ENCODE results near the gene RAP1GAP2.

The RAP1GAP2 gene

GRCh38 chr17:2860045-2860444 is 63.8 kb downstream of the RAP1GAP2 start:
- no peaks in the 10 kb centered on the region for H3K4me1 ChIP-seq (ENCODE audit: control insufficient read depth, insufficient read depth, low read length)
- H3K36me3 ChIP-seq (ENCODE audit: control insufficient read depth in 2 of 2, insufficient read depth in 1 of 2, low read length in 2 of 2), result no peaks in the 10 kb centered on the region; a peak in 1 of 3 replicates
- CTCF ChIA-PET, result interaction anchor here (0.6 to 3.9 kb wide), 3 partner anchors 11 to 741 kb away, joined by 3 to 15 read pairs (median 3); no protein-coding TSS in a partner anchor
- no peak overlapping the region for H3K4me3 ChIP-seq (ENCODE audit: low read depth, low read length)
- no peaks in the 10 kb centered on the region for H3K9me3 ChIP-seq (ENCODE audit: control insufficient read depth, insufficient read depth, low read depth, low read length)
- H3K27ac ChIP-seq (ENCODE audit: extremely low read depth, low read depth, low read length), result no peak overlapping the region
- POLR2A ChIA-PET, result no interaction called here
- no peak for TF ChIP-seq ZFHX2 (tag by site-specific recombination; conservative IDR thresholded peaks at IDR 0.05)
- TF ChIP-seq BCL11A (tag by site-specific recombination; IDR thresholded peaks at IDR 0.05; ENCODE audit: low read depth), result no peak
- TF ChIP-seq ZNF266 (tag by site-specific recombination; IDR thresholded peaks at IDR 0.05; ENCODE audit: low read depth), result no peak
- TF ChIP-seq ZNF623 (tag by site-specific recombination; IDR thresholded peaks at IDR 0.05), result no peak
- TF ChIP-seq ZSCAN23 (tag by site-specific recombination; IDR thresholded peaks at IDR 0.05), result no peak
- TF ChIP-seq WT1 (tag by site-specific recombination; IDR thresholded peaks at IDR 0.05), result no peak
- TF ChIP-seq TCF7L2 (IDR thresholded peaks at IDR 0.05; ENCODE audit: borderline replicate concordance, low read depth, low read length), result no peak
- TF ChIP-seq GLIS2 (tag by site-specific recombination; IDR thresholded peaks at IDR 0.05), result no peak
- TF ChIP-seq, protein P1, sequence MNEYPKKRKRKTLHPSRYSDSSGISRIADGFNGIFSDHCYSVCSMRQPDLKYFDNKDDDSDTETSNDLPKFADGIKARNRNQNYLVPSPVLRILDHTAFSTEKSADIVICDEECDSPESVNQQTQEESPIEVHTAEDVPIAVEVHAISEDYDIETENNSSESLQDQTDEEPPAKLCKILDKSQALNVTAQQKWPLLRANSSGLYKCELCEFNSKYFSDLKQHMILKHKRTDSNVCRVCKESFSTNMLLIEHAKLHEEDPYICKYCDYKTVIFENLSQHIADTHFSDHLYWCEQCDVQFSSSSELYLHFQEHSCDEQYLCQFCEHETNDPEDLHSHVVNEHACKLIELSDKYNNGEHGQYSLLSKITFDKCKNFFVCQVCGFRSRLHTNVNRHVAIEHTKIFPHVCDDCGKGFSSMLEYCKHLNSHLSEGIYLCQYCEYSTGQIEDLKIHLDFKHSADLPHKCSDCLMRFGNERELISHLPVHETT (tag by site-specific recombination; IDR thresholded peaks at IDR 0.05), result no peak
- TF ChIP-seq KLF9 (tag by site-specific recombination; IDR thresholded peaks at IDR 0.05; ENCODE audit: low read depth), result no peak

DNA sequence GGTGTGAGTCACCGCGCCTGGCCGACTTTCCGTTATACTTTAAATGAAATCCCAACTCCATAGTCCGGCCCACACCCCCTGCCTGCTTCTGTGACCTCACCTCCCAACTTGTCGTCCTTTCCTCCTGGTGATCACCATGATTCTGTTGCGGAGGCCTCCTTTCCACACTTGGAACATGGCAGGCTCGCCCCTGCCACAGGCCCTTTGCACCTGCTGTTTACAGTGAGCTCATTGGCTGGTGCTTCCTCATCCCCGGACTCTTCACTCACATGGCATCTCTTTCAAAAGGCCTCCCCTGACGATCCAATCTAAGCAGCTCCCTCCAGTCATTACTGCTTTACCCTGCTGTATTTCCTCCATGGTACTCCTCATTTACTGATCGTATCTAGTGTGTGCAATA is 64.6 kb downstream of the RAP1GAP2 start:
- Histone ChIP-seq H3K36me3 (ENCODE audit: control insufficient read depth in 2 of 2, insufficient read depth in 1 of 2, low read length in 2 of 2) (no peaks in the 10 kb centered on the region; a peak in 1 of 3 replicates), H3K9me3 (ENCODE audit: control insufficient read depth, insufficient read depth, low read depth, low read length) (no peaks in the 10 kb centered on the region), H3K27ac (ENCODE audit: extremely low read depth, low read depth, low read length) (no peak overlapping the region), H3K4me1 (ENCODE audit: control insufficient read depth, insufficient read depth, low read length) (no peaks in the 10 kb centered on the region), H3K4me3 (ENCODE audit: low read depth, low read length) (no peak overlapping the region)
- POLR2A ChIA-PET, result no interaction called here
- CTCF ChIA-PET, result interaction anchor here (0.6 to 3.9 kb wide), 2 partner anchors 12 to 113 kb away, joined by 4 to 15 read pairs; no protein-coding TSS in a partner anchor
- peak; percentile 92 for TF ChIP-seq ZNF623 (tag by site-specific recombination; IDR thresholded peaks at IDR 0.05)
- TF ChIP-seq, protein P2, sequence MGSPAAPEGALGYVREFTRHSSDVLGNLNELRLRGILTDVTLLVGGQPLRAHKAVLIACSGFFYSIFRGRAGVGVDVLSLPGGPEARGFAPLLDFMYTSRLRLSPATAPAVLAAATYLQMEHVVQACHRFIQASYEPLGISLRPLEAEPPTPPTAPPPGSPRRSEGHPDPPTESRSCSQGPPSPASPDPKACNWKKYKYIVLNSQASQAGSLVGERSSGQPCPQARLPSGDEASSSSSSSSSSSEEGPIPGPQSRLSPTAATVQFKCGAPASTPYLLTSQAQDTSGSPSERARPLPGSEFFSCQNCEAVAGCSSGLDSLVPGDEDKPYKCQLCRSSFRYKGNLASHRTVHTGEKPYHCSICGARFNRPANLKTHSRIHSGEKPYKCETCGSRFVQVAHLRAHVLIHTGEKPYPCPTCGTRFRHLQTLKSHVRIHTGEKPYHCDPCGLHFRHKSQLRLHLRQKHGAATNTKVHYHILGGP (tag by site-specific recombination; IDR thresholded peaks at IDR 0.05), result no peak

- ChIA-PET POLR2A (no interaction called here), CTCF (interaction anchor here (0.6 to 1.7 kb wide), 2 partner anchors 30 to 51 kb away, joined by 3 to 5 read pairs; no protein-coding TSS in a partner anchor)
- H3K4me3 ChIP-seq (ENCODE audit: low read depth, low read length), result no peak overlapping the region
- no peak overlapping the region for H3K27ac ChIP-seq (ENCODE audit: extremely low read depth, low read depth, low read length)
- H3K36me3 ChIP-seq (ENCODE audit: control insufficient read depth in 2 of 2, insufficient read depth in 1 of 2, low read length in 2 of 2), result no peaks in the 10 kb centered on the region; a peak in 1 of 3 replicates
- H3K9me3 ChIP-seq (ENCODE audit: control insufficient read depth, insufficient read depth, low read depth, low read length), result no peaks in the 10 kb centered on the region
- H3K4me1 ChIP-seq (ENCODE audit: control insufficient read depth, insufficient read depth, low read length), result no peaks in the 10 kb centered on the region
- TF ChIP-seq ZNF155 (tag by site-specific recombination; IDR thresholded peaks at IDR 0.05), result no peak
- no peak for TF ChIP-seq GLIS1 (tag by site-specific recombination; IDR thresholded peaks at IDR 0.05)
- no peak for TF ChIP-seq ZNF266 (tag by site-specific recombination; IDR thresholded peaks at IDR 0.05; ENCODE audit: low read depth)
- TF ChIP-seq ZNF768 (tag by site-specific recombination; IDR thresholded peaks at IDR 0.05), result no peak
- TF ChIP-seq ZNF792 (tag by site-specific recombination; IDR thresholded peaks at IDR 0.05), result no peak
- no peak for TF ChIP-seq FEZF1 (tag by site-specific recombination; IDR thresholded peaks at IDR 0.05)
- TF ChIP-seq, protein P3, sequence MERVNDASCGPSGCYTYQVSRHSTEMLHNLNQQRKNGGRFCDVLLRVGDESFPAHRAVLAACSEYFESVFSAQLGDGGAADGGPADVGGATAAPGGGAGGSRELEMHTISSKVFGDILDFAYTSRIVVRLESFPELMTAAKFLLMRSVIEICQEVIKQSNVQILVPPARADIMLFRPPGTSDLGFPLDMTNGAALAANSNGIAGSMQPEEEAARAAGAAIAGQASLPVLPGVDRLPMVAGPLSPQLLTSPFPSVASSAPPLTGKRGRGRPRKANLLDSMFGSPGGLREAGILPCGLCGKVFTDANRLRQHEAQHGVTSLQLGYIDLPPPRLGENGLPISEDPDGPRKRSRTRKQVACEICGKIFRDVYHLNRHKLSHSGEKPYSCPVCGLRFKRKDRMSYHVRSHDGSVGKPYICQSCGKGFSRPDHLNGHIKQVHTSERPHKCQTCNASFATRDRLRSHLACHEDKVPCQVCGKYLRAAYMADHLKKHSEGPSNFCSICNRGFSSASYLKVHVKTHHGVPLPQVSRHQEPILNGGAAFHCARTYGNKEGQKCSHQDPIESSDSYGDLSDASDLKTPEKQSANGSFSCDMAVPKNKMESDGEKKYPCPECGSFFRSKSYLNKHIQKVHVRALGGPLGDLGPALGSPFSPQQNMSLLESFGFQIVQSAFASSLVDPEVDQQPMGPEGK (tag by site-specific recombination; IDR thresholded peaks at IDR 0.05), result no peak
- no peak for TF ChIP-seq TSHZ1 (tag by site-specific recombination; IDR thresholded peaks at IDR 0.05; ENCODE audit: borderline replicate concordance)
- no peak for TF ChIP-seq KLF10 (tag by site-specific recombination; IDR thresholded peaks at IDR 0.05)
- TF ChIP-seq ZNF132 (tag by site-specific recombination; IDR thresholded peaks at IDR 0.05; ENCODE audit: borderline replicate concordance), result no peak
- no peak for TF ChIP-seq ZNF2 (tag by site-specific recombination; IDR thresholded peaks at IDR 0.05)
- TF ChIP-seq KLF7 (tag by site-specific recombination; IDR thresholded peaks at IDR 0.05; ENCODE audit: borderline replicate concordance), result no peak
- TF ChIP-seq ZNF830 (tag by site-specific recombination; IDR thresholded peaks at IDR 0.05; ENCODE audit: low read depth), result no peak
- no peak for TF ChIP-seq ZNF16 (tag by site-specific recombination; IDR thresholded peaks at IDR 0.05; ENCODE audit: low read depth)
These were observed 66.0 kb downstream of the RAP1GAP2 start for GRCh38 chr17:2862197-2862596.
